ENCODE results near the gene OLFML1. TPM values are rescaled to one million over a fixed set of nuclear protein-coding genes. Genes with fewer than 3 reads are reported as not detected.

The OLFML1 gene
- total and polyA plus RNA-seq, 4 experiments from 2014 or later, result not detected

DNA sequence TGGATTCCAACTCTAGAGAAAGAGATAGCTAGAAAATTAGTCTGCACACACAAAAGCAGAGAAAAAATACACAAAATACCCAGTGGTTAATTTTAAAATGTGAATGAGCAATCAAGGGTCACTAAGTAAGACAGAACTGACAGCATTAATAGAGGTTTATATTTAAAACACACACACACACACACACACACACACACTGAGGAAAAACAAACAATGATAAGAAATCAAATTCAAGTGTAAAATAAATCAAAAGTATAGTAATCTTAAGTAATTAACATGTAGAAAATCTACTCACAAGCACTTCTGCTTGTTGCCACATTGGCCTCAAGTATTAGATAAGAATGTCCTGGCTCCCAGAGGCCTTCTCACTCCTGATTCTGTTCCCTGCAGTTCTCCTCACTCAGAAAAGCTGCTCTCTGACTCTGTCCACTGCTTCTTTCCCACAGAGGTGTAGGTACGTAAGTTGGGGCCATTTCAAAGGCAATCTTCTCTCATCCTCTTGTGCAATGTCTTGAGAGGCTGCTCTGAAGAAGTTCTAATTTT is 33.3 kb upstream of the OLFML1 start:
- no peaks in the 10 kb centered on the region for H3K36me3 Mint-ChIP-seq
- H3K27ac Mint-ChIP-seq, result no peak overlapping the region
- H3K9me3 Mint-ChIP-seq, result no peaks in the 10 kb centered on the region
- no peak overlapping the region for H3K4me3 Mint-ChIP-seq
- intact Hi-C loops (cut with micrococcal nuclease), result no loop called here
- Histone ChIP-seq H3K36me3 (ENCODE audit: insufficient read depth, low read length) (no peaks in the 10 kb centered on the region), H3K27me3 (ENCODE audit: insufficient read depth, low read length) (no peaks in the 10 kb centered on the region), H3K4me3 (ENCODE audit: low read length in 2 of 2) (no peak overlapping the region), H3K4me1 (ENCODE audit: insufficient read depth, low read length) (no peaks in the 10 kb centered on the region), H3K27ac (ENCODE audit: low read depth, low read length) (no peak overlapping the region), H3K9me3 (ENCODE audit: control insufficient read depth in 1 of 2, low read length in 2 of 2) (no peaks in the 10 kb centered on the region)
- POLR2A ChIA-PET (ENCODE audit: partially characterized antibody), result no interaction called here
- H3K27me3 Mint-ChIP-seq, result peaks cover 0 to 5% of the 10 kb centered on the region in 2 donors
- no peak for DNase-seq
- CTCF ChIA-PET (ENCODE audit: partially characterized antibody), result interaction anchor here (3.8 kb wide), 1 partner anchor 11 kb away, joined by 24 read pairs; no protein-coding TSS in a partner anchor
- no peaks in the 10 kb centered on the region for H3K4me1 Mint-ChIP-seq

DNA sequence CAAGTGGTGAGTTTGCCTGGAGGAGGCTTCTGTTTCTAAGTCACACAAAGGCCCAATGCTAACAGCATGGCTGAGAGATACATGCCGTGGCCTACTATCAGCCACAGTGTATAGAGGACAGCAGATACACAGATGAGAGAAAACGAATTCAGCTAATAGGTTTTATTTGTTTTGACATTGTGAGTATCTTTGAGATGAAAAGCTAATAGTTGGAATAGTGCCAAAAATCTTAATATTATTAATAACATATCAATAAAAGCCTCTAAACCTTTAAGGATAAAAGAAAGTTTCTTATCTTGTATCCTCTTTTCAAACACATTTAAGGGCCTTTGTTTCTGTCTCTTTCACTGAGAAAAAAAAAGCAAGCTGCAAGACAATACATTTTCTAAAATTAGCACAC is 30.5 kb upstream of the OLFML1 start:
- H3K36me3 Mint-ChIP-seq, result no peaks in the 10 kb centered on the region
- no peak overlapping the region for H3K4me3 Mint-ChIP-seq
- Histone ChIP-seq H3K9me3 (ENCODE audit: control insufficient read depth in 1 of 2, low read length in 2 of 2) (no peaks in the 10 kb centered on the region), H3K27me3 (ENCODE audit: insufficient read depth, low read length) (no peaks in the 10 kb centered on the region), H3K4me1 (ENCODE audit: insufficient read depth, low read length) (no peaks in the 10 kb centered on the region), H3K36me3 (ENCODE audit: insufficient read depth, low read length) (no peaks in the 10 kb centered on the region), H3K4me3 (ENCODE audit: low read length in 2 of 2) (no peak overlapping the region), H3K27ac (ENCODE audit: low read depth, low read length) (no peak overlapping the region)
- POLR2A ChIA-PET (ENCODE audit: partially characterized antibody), result no interaction called here
- no peak overlapping the region for H3K27ac Mint-ChIP-seq
- H3K27me3 Mint-ChIP-seq, result peaks cover 1 to 5% of the 10 kb centered on the region in 2 donors
- H3K4me1 Mint-ChIP-seq, result no peaks in the 10 kb centered on the region
- H3K9me3 Mint-ChIP-seq, result peaks cover 0 to 4% (median 0%) of the 10 kb centered on the region in 8 donors
- intact Hi-C loops (cut with micrococcal nuclease), result no loop called here
- DNase-seq, result no peak
- CTCF ChIA-PET (ENCODE audit: partially characterized antibody), result interaction anchor here (1.1 to 1.7 kb wide), 4 partner anchors 10 to 102 kb away, joined by 4 to 7 read pairs (median 5); no protein-coding TSS in a partner anchor

DNA sequence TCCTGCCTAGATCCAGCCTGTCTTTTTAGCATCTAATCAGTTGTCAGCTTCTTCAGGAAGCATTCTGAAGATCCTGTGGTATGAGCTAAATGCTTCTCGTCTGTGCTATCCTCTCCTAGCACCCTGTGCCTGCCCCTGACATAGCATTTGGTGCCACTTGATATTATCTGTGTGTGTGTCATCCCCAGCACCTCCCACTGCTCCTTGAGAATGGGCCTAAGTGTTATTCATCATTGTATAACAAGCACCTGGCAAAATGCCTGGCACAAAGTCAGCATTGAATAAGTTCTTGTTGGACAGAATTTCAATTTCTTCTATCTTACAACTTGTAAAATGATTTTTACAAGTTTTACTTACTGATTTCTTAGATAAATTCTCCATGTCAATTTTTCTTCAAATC is 28.1 kb upstream of the OLFML1 start:
- Mint-ChIP-seq H3K9me3 (peaks cover 0 to 4% (median 0%) of the 10 kb centered on the region in 8 donors), H3K36me3 (no peaks in the 10 kb centered on the region), H3K27me3 (peaks cover 1 to 5% of the 10 kb centered on the region in 2 donors), H3K4me3 (no peak overlapping the region), H3K27ac (no peak overlapping the region), H3K4me1 (peaks cover 0 to 2% (median under 1%) of the 10 kb centered on the region in 4 donors)
- Histone ChIP-seq H3K27ac (ENCODE audit: low read depth, low read length) (no peak overlapping the region), H3K27me3 (ENCODE audit: insufficient read depth, low read length) (no peaks in the 10 kb centered on the region), H3K9me3 (ENCODE audit: control insufficient read depth in 1 of 2, low read length in 2 of 2) (no peaks in the 10 kb centered on the region), H3K4me1 (ENCODE audit: insufficient read depth, low read length) (no peaks in the 10 kb centered on the region), H3K36me3 (ENCODE audit: insufficient read depth, low read length) (no peaks in the 10 kb centered on the region), H3K4me3 (ENCODE audit: low read length in 2 of 2) (no peak overlapping the region)
- ChIA-PET POLR2A (ENCODE audit: partially characterized antibody) (no interaction called here), CTCF (ENCODE audit: partially characterized antibody) (no interaction called here)
- intact Hi-C loops (cut with micrococcal nuclease), result no loop called here
- no peak for DNase-seq

DNA sequence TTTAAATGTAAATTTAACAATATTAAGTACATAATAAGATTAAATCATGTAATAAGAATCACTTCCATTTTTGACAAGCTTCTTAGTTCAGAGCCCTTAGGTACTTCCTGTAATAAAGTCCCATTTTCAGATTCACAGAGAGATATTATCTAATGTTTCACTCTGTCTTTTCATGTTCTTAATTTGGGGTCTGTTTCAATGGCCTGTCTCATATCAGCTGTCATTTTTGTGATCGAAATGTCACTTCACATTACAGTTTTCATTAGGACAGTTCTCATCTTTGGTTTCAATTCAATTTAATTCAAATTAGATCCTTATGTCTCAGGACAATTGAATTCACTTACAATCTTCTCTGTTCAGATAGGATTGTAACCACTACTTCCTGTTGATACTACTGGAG is 22.6 kb upstream of the OLFML1 start:
- intact Hi-C loops (cut with micrococcal nuclease), result no loop called here
- Histone ChIP-seq H3K27ac (ENCODE audit: low read depth, low read length) (no peak overlapping the region), H3K4me3 (ENCODE audit: low read length in 2 of 2) (no peak overlapping the region), H3K9me3 (ENCODE audit: control insufficient read depth in 1 of 2, low read length in 2 of 2) (no peaks in the 10 kb centered on the region), H3K27me3 (ENCODE audit: insufficient read depth, low read length) (no peaks in the 10 kb centered on the region), H3K4me1 (ENCODE audit: insufficient read depth, low read length) (peaks cover 4% of the 10 kb centered on the region), H3K36me3 (ENCODE audit: insufficient read depth, low read length) (no peaks in the 10 kb centered on the region)
- Mint-ChIP-seq H3K27ac (peak overlapping the region in 1 of 7 donors; percentile 20), H3K36me3 (no peaks in the 10 kb centered on the region), H3K27me3 (peaks cover 3 to 7% of the 10 kb centered on the region in 2 donors), H3K4me1 (peaks cover 6 to 13% (median 7%) of the 10 kb centered on the region in 4 donors), H3K4me3 (peak overlapping the region in 1 of 8 donors; percentile 10), H3K9me3 (peaks cover 0 to 4% (median 0%) of the 10 kb centered on the region in 8 donors)
- CTCF ChIA-PET (ENCODE audit: partially characterized antibody), result interaction anchor here (1.4 kb wide), 1 partner anchor 50 kb away, joined by 4 read pairs; no protein-coding TSS in a partner anchor
- POLR2A ChIA-PET (ENCODE audit: partially characterized antibody), result no interaction called here
- no peak for DNase-seq

DNA sequence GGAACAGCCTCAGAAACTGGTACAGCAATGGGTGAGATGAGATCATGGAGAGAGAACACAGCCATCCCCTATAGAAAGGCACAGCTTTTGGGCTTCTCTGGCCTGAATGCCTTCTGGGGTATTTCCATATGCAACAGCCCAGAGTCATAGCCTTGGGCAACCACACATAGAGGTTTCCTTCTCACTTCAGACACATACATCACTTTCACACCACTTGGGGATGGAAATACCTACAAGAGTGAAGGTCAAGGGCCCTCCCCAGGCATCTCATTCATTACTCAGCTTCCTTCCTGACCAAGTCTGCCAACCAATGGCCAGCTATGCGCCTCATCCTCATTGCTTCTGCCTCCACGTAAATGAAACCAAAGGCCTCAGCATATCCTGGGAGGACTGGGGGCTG is 17.7 kb upstream of the OLFML1 start:
- peaks cover 4 to 8% (median 5%) of the 10 kb centered on the region in 4 donors for H3K4me1 Mint-ChIP-seq

DNA sequence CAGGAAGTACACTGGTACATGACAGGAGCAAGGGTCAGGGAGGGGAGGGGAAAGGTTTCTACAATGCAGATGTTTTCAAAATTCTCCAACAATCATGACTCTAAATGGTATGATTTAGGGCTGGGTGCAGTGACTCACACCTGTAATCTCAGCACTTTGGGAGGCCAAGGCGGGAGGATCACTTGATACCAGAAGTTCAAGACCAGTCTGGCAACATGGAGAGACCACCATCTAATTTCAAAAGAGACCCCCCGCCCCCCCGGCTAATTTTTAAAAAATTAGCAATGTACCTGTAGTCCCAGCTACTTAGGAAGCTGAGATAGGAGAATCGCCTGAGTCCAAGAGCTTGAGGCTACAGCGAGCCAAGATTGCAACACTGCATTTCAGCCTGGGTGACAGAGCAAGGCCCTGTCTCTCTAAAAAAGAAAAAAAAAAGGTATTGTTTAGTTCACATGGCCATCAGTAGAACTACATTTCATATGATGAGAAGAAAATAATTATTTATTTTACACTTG is 15.9 kb upstream of the OLFML1 start:
- no peaks in the 10 kb centered on the region for H3K36me3 Mint-ChIP-seq
- H3K27me3 Mint-ChIP-seq, result peaks cover 2% of the 10 kb centered on the region in 2 donors
- no peaks in the 10 kb centered on the region for H3K4me1 ChIP-seq (ENCODE audit: insufficient read depth, low read length)
- intact Hi-C loops (cut with micrococcal nuclease), result no loop called here
- ChIA-PET CTCF (ENCODE audit: partially characterized antibody) (interaction anchor here (0.6 kb wide), 1 partner anchor 13 kb away, joined by 3 read pairs; no protein-coding TSS in a partner anchor), POLR2A (ENCODE audit: partially characterized antibody) (no interaction called here)
- no peaks in the 10 kb centered on the region for H3K9me3 ChIP-seq (ENCODE audit: control insufficient read depth in 1 of 2, low read length in 2 of 2)
- DNase-seq, result no peak
- no peaks in the 10 kb centered on the region for H3K36me3 ChIP-seq (ENCODE audit: insufficient read depth, low read length)
- H3K27me3 ChIP-seq (ENCODE audit: insufficient read depth, low read length), result no peaks in the 10 kb centered on the region
- H3K27ac ChIP-seq (ENCODE audit: low read depth, low read length), result no peak overlapping the region
- no peaks in the 10 kb centered on the region for H3K9me3 Mint-ChIP-seq
- H3K27ac Mint-ChIP-seq, result no peak overlapping the region
- H3K4me3 Mint-ChIP-seq, result no peak overlapping the region
- no peaks in the 10 kb centered on the region for H3K4me1 Mint-ChIP-seq
- no peak overlapping the region for H3K4me3 ChIP-seq (ENCODE audit: low read length in 2 of 2)

More for the DNA sequence above, 17.7 kb upstream of the OLFML1 start:
- ChIA-PET POLR2A (ENCODE audit: partially characterized antibody) (no interaction called here), CTCF (ENCODE audit: partially characterized antibody) (interaction anchor here (1.5 kb wide), 1 partner anchor 13 kb away, joined by 6 read pairs; no protein-coding TSS in a partner anchor)
- peaks cover 0 to 3% (median 0%) of the 10 kb centered on the region in 8 donors for H3K9me3 Mint-ChIP-seq
- DNase-seq, result no peak
- no peaks in the 10 kb centered on the region for H3K36me3 Mint-ChIP-seq
- peaks cover 4% of the 10 kb centered on the region for H3K4me1 ChIP-seq (ENCODE audit: insufficient read depth, low read length)
- no peak overlapping the region for H3K4me3 ChIP-seq (ENCODE audit: low read length in 2 of 2)
- H3K4me3 Mint-ChIP-seq, result no peak overlapping the region
- no peaks in the 10 kb centered on the region for H3K9me3 ChIP-seq (ENCODE audit: control insufficient read depth in 1 of 2, low read length in 2 of 2)
- intact Hi-C loops (cut with micrococcal nuclease), result no loop called here
- H3K27ac Mint-ChIP-seq, result no peak overlapping the region
- H3K27ac ChIP-seq (ENCODE audit: low read depth, low read length), result no peak overlapping the region
- H3K36me3 ChIP-seq (ENCODE audit: insufficient read depth, low read length), result no peaks in the 10 kb centered on the region
- no peaks in the 10 kb centered on the region for H3K27me3 ChIP-seq (ENCODE audit: insufficient read depth, low read length)
- H3K27me3 Mint-ChIP-seq, result peaks cover 2% of the 10 kb centered on the region in 2 donors

DNA sequence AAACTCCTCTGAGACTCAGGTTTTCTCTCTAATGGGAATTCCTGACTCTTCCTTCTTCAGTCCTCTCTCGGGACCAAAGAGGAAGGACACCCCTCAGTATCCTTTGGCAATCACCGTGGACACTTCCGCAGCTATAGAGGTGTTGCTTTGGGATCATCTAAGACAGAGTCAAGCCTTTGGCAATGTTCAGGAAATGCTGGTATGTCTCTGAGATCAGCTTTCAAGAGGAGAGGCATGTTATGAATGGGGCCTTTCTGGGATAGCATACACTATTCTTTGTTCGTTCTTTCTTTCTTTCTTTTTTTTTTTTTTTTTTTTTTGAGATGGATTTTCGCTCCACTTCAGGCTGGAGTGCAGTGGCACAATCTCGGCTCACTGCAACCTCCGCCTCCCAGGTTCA is 14.2 kb upstream of the OLFML1 start:
- Histone ChIP-seq H3K9me3 (ENCODE audit: control insufficient read depth in 1 of 2, low read length in 2 of 2) (no peaks in the 10 kb centered on the region), H3K4me1 (ENCODE audit: insufficient read depth, low read length) (no peaks in the 10 kb centered on the region), H3K36me3 (ENCODE audit: insufficient read depth, low read length) (no peaks in the 10 kb centered on the region), H3K27ac (ENCODE audit: low read depth, low read length) (no peak overlapping the region), H3K4me3 (ENCODE audit: low read length in 2 of 2) (no peak overlapping the region), H3K27me3 (ENCODE audit: insufficient read depth, low read length) (no peaks in the 10 kb centered on the region)
- no peak for DNase-seq
- Mint-ChIP-seq H3K27ac (no peak overlapping the region), H3K4me1 (no peaks in the 10 kb centered on the region), H3K4me3 (no peak overlapping the region), H3K9me3 (no peaks in the 10 kb centered on the region), H3K36me3 (no peaks in the 10 kb centered on the region), H3K27me3 (no peaks in the 10 kb centered on the region)
- intact Hi-C loops (cut with micrococcal nuclease), result no loop called here
- CTCF ChIA-PET (ENCODE audit: partially characterized antibody), result interaction anchor here (0.7 kb wide), 1 partner anchor 15 kb away, joined by 3 read pairs; no protein-coding TSS in a partner anchor
- POLR2A ChIA-PET (ENCODE audit: partially characterized antibody), result no interaction called here
